ENCODE data around the gene CARD19. TPM values are rescaled to one million over a fixed set of nuclear protein-coding genes. Genes with fewer than 3 reads are reported as not detected.

CARD19 gene
- total and polyA plus RNA-seq, 2 experiments from 2014 or later = 36.8 to 48.3 TPM

GRCh38 chr9:93079371-93079770 lies 16.6 kb upstream of the CARD19 start:
- H3K4me1 Mint-ChIP-seq = peaks cover 4% of the 10 kb centered on the region; the same call in 1 of the 3 replicates
- DNase-seq (ENCODE audit: low spot score) = no peak
- H3K4me3 Mint-ChIP-seq = no peak overlapping the region
- no peaks in the 10 kb centered on the region for H3K79me2 ChIP-seq (replicated peaks; ENCODE audit: insufficient read depth)
- H3K36me3 ChIP-seq (ENCODE audit: insufficient read depth) = no peaks in the 10 kb centered on the region; the same call in 1 of the 2 replicates
- no peaks in the 10 kb centered on the region for H3K9me2 ChIP-seq (ENCODE audit: insufficient read depth)
- H3F3A ChIP-seq (replicated peaks; ENCODE audit: low read depth) = no peaks in the 10 kb centered on the region
- no peaks in the 10 kb centered on the region for H3K27me3 ChIP-seq (ENCODE audit: insufficient read depth)
- H3K9me3 Mint-ChIP-seq = no peaks in the 10 kb centered on the region
- H3K27ac Mint-ChIP-seq = no peak overlapping the region
- peaks cover 4% of the 10 kb centered on the region for H3K27me3 Mint-ChIP-seq (ENCODE audit: insufficient read depth, low read depth, poor library complexity)
- no peaks in the 10 kb centered on the region; the same call in 2 of the 3 replicates for H3K36me3 Mint-ChIP-seq (ENCODE audit: low read depth)
- H3K4me1 ChIP-seq (ENCODE audit: insufficient read depth) = no peaks in the 10 kb centered on the region
- no peak for TF ChIP-seq ZNF331 (CRISPR knock-in tag; IDR thresholded peaks at IDR 0.05; ENCODE audit: low read depth)
- TF ChIP-seq NANOG (IDR thresholded peaks at IDR 0.05; ENCODE audit: borderline replicate concordance) = no peak
- TF ChIP-seq STAT1 (IDR thresholded peaks at IDR 0.05; ENCODE audit: unreplicated experiment) = no peak
- no peak for TF ChIP-seq ZNF462 (CRISPR knock-in tag; IDR thresholded peaks at IDR 0.05)
- no peak for TF ChIP-seq EZH2phosphoT487 (IDR thresholded peaks at IDR 0.05; ENCODE audit: unreplicated experiment)
- no peak for TF ChIP-seq REST (IDR thresholded peaks at IDR 0.05; ENCODE audit: unreplicated experiment)
- no peak for TF ChIP-seq EZH2 (IDR thresholded peaks at IDR 0.05; ENCODE audit: low read depth, unreplicated experiment)
- no peak for TF ChIP-seq ETS1 (IDR thresholded peaks at IDR 0.05)
- no peak for TF ChIP-seq CREB1 (CRISPR knock-in tag; IDR thresholded peaks at IDR 0.05; ENCODE audit: low read depth)
- TF ChIP-seq ZNF114 (CRISPR knock-in tag; IDR thresholded peaks at IDR 0.05) = no peak
- TF ChIP-seq POLR2AphosphoS5 (IDR thresholded peaks at IDR 0.05; ENCODE audit: low read depth) = no peak
- no peak for TF ChIP-seq CTCF (conservative IDR thresholded peaks at IDR 0.05; ENCODE audit: low read depth in 2 of 2)
- TF ChIP-seq JUNB (IDR thresholded peaks at IDR 0.05; ENCODE audit: unreplicated experiment) = no peak
- ATAC-seq = no peak
- no peak overlapping the region for H3K27ac ChIP-seq (ENCODE audit: low read depth)
- no peak overlapping the region for H3K4me2 ChIP-seq
- no peak overlapping the region for H2AFZ ChIP-seq
- no peak overlapping the region for H3K4me3 ChIP-seq
- H4K20me1 ChIP-seq (replicated peaks; ENCODE audit: insufficient read depth) = no peaks in the 10 kb centered on the region
